Measurements from ENCODE around the gene ZGPAT.
"Not testable (repeated sequence)": the region's sequence is repeated elsewhere in the genome, so short reads cannot be mapped to it uniquely, and the experiment has no call there.

ZGPAT gene

GRCh38 chr20:63711085-63711645, 3.3 kb downstream of the ZGPAT start:
- Mint-ChIP-seq H3K27ac (no peak overlapping the region), H3K4me3 (peak overlapping the region; percentile 71), H3K9me3 (peaks cover 14% of the 10 kb centered on the region), H3K4me1 (ENCODE audit: low read depth) (peaks cover 28% of the 10 kb centered on the region), H3K36me3 (ENCODE audit: low read depth) (peaks cover 74% of the 10 kb centered on the region), H3K27me3 (ENCODE audit: low read depth) (no peaks in the 10 kb centered on the region)
- no peak for DNase-seq (ENCODE audit: low spot score)

DNA sequence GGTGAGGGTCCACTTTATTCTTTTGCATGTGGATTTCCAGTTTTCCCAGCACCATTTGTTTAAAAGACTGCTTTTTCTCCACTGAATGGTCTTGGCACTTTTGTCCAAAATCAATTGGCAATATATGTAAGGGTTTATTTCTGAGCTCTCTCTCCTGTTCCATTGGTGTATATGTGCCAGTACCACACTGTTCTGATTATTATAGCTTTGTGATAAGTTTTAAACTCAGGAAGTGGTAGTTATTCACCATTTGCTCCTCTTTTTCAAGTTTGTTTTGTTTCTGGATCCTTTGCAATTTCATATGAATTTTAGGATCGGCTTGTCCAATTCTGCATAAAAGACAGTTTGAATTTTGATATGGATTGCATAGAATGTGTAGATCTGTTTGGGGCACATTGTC, 4.4 kb downstream of the ZGPAT start:
- Mint-ChIP-seq H3K4me1 (ENCODE audit: low read depth) (peaks cover 19% of the 10 kb centered on the region), H3K4me3 (no peak overlapping the region)

DNA sequence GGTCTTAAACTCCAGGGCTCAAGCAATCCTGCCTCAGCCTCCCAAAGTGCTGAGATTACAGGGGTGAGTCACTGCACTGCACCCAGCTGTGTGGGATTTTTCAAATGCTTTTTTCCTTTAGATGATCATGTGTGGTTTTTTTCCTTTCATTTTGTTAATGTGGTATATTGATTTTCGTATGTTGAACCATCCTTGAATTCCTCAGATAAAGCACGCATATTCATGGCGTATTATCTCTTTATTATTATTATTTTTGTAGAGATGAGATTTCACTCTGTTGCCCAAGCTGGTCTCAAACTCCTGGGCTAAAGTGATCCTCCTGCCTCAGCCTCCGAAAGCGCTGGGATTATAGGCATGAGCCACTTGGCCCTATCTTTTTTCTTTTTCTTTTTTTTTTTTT, 7.0 kb downstream of the ZGPAT start:
- DNase-seq (ENCODE audit: low spot score) = no peak
- Mint-ChIP-seq H3K27me3 (ENCODE audit: low read depth) (no peaks in the 10 kb centered on the region), H3K27ac (no peak overlapping the region), H3K4me3 (no peak overlapping the region), H3K4me1 (ENCODE audit: low read depth) (peaks cover 11% of the 10 kb centered on the region), H3K36me3 (ENCODE audit: low read depth) (peaks cover 77% of the 10 kb centered on the region), H3K9me3 (peaks cover 28% of the 10 kb centered on the region)

More for the DNA sequence above, 4.4 kb downstream of the ZGPAT start:
- no peak for DNase-seq (ENCODE audit: low spot score)
- Mint-ChIP-seq H3K27me3 (ENCODE audit: low read depth) (no peaks in the 10 kb centered on the region), H3K27ac (no peak overlapping the region), H3K36me3 (ENCODE audit: low read depth) (peaks cover 74% of the 10 kb centered on the region), H3K9me3 (peaks cover 17% of the 10 kb centered on the region)

DNA sequence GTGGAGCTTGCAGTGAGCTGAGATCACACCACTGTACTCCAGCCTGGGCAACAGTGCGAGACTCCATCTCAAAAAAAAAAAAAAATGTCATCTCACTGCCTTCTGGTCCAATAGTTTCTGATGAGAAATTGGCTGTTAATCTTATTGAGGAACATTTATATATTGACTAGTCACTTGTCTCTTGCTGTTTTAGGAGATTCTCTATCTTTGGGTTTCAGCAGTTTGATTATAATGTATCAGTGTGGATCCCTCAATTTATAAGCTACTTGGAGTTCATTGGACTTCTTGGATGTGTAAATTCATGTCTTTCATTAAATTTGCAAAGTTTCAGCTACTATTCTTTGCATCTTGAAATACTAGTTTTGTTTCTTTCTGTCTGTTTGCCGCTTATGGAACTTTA, 11.2 kb downstream of the ZGPAT start:
- Mint-ChIP-seq H3K36me3 (ENCODE audit: low read depth) (peaks cover 77% of the 10 kb centered on the region), H3K9me3 (peaks cover 24% of the 10 kb centered on the region), H3K4me3 (no peak overlapping the region), H3K27me3 (ENCODE audit: low read depth) (no peaks in the 10 kb centered on the region), H3K4me1 (ENCODE audit: low read depth) (peaks cover 8% of the 10 kb centered on the region), H3K27ac (no peak overlapping the region)
- no peak for DNase-seq (ENCODE audit: low spot score)

GRCh38 chr20:63722967-63723622, 15.3 kb downstream of the ZGPAT start:
- not testable (repeated sequence) for H3K4me3 Mint-ChIP-seq; DNase-seq (ENCODE audit: low spot score); H3K27me3 Mint-ChIP-seq (ENCODE audit: low read depth); H3K27ac Mint-ChIP-seq
- peaks cover 70% of the 10 kb centered on the region for H3K36me3 Mint-ChIP-seq (ENCODE audit: low read depth)
- H3K4me1 Mint-ChIP-seq (ENCODE audit: low read depth) = peaks cover 17% of the 10 kb centered on the region
- peaks cover 17% of the 10 kb centered on the region for H3K9me3 Mint-ChIP-seq

DNA sequence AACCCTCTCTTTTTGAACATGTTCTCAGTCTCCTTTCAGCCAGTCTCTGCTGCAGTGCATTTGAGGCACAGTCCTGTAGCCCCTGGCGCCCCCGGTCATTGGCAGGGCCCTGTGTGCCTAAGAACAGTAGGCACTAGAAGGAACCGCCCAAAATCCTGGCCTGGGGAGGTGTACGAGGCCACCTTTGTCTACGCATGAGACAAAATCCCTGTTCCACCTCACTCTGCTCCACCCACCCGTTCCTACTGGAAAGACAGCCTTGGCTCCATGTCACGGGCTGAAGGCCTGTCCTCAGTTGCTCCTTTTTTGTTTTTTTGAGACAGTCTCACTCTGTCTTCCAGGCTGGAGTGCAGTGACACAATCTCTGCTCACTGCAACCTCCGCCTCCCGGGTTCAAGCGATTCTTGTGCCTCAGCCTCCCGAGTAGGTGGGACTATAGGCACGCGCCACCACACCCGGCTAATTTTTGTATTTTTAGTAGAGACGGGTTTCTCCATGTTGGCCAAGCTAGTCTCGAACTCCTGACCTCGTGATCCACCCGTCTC, 22.4 kb downstream of the ZGPAT start:
- peaks cover 44% of the 10 kb centered on the region for H3K36me3 Mint-ChIP-seq (ENCODE audit: low read depth)
- not testable (repeated sequence) for H3K27ac Mint-ChIP-seq

GRCh38 chr20:63731410-63731809, 23.6 kb downstream of the ZGPAT start:
- Mint-ChIP-seq H3K4me3 (no peak overlapping the region), H3K9me3 (peaks cover 4% of the 10 kb centered on the region), H3K27me3 (ENCODE audit: low read depth) (no peaks in the 10 kb centered on the region), H3K27ac (no peak overlapping the region), H3K36me3 (ENCODE audit: low read depth) (peaks cover 43% of the 10 kb centered on the region), H3K4me1 (ENCODE audit: low read depth) (peaks cover 46% of the 10 kb centered on the region)
- DNase-seq (ENCODE audit: low spot score) = no peak

More for the DNA sequence above, 22.4 kb downstream of the ZGPAT start:
- DNase-seq (ENCODE audit: low spot score); H3K4me3 Mint-ChIP-seq; H3K9me3 Mint-ChIP-seq; H3K27me3 Mint-ChIP-seq (ENCODE audit: low read depth): not testable (repeated sequence)
- H3K4me1 Mint-ChIP-seq (ENCODE audit: low read depth) = peaks cover 38% of the 10 kb centered on the region

GRCh38 chr20:63732118-63733095, 24.6 kb downstream of the ZGPAT start:
- no peak overlapping the region for H3K4me3 Mint-ChIP-seq
- peaks cover 37% of the 10 kb centered on the region for H3K36me3 Mint-ChIP-seq (ENCODE audit: low read depth)
- no peak overlapping the region for H3K27ac Mint-ChIP-seq
- H3K4me1 Mint-ChIP-seq (ENCODE audit: low read depth) = peaks cover 44% of the 10 kb centered on the region
- H3K27me3 Mint-ChIP-seq (ENCODE audit: low read depth) = no peaks in the 10 kb centered on the region
- no peak for DNase-seq (ENCODE audit: low spot score)
- H3K9me3 Mint-ChIP-seq = no peaks in the 10 kb centered on the region

- Mint-ChIP-seq H3K27me3 (ENCODE audit: low read depth) (no peaks in the 10 kb centered on the region), H3K27ac (no peak overlapping the region)
Measured at GRCh38 chr20:63733117-63733516, 25.3 kb downstream of the ZGPAT start.

GRCh38 chr20:63733579-63734081, 25.8 kb downstream of the ZGPAT start:
- Mint-ChIP-seq H3K9me3 (no peaks in the 10 kb centered on the region), H3K36me3 (ENCODE audit: low read depth) (peaks cover 27% of the 10 kb centered on the region), H3K27me3 (ENCODE audit: low read depth) (no peaks in the 10 kb centered on the region), H3K27ac (peak overlapping the region; percentile 81), H3K4me3 (peak overlapping the region; percentile 37), H3K4me1 (ENCODE audit: low read depth) (peaks cover 36% of the 10 kb centered on the region)
- peak; percentile 3 for DNase-seq (ENCODE audit: low spot score)

More at GRCh38 chr20:63733117-63733516, 25.3 kb downstream of the ZGPAT start:
- Mint-ChIP-seq H3K36me3 (ENCODE audit: low read depth) (peaks cover 32% of the 10 kb centered on the region), H3K4me3 (no peak overlapping the region), H3K4me1 (ENCODE audit: low read depth) (peaks cover 40% of the 10 kb centered on the region), H3K9me3 (no peaks in the 10 kb centered on the region)
- DNase-seq (ENCODE audit: low spot score) = no peak

GRCh38 chr20:63734111-63734945, 26.5 kb downstream of the ZGPAT start:
- H3K9me3 Mint-ChIP-seq = no peaks in the 10 kb centered on the region
- peaks cover 24% of the 10 kb centered on the region for H3K36me3 Mint-ChIP-seq (ENCODE audit: low read depth)
- H3K4me1 Mint-ChIP-seq (ENCODE audit: low read depth) = peaks cover 31% of the 10 kb centered on the region
- H3K27ac Mint-ChIP-seq = peak overlapping the region; percentile 81
- DNase-seq (ENCODE audit: low spot score) = peak; percentile 4
- H3K27me3 Mint-ChIP-seq (ENCODE audit: low read depth) = no peaks in the 10 kb centered on the region
- H3K4me3 Mint-ChIP-seq = peak overlapping the region; percentile 37

GRCh38 chr20:63734946-63735858, 27.4 kb downstream of the ZGPAT start:
- Mint-ChIP-seq H3K4me1 (ENCODE audit: low read depth) (peaks cover 22% of the 10 kb centered on the region), H3K27me3 (ENCODE audit: low read depth) (no peaks in the 10 kb centered on the region), H3K36me3 (ENCODE audit: low read depth) (peaks cover 19% of the 10 kb centered on the region), H3K4me3 (peak overlapping the region; percentile 90), H3K9me3 (no peaks in the 10 kb centered on the region), H3K27ac (peak overlapping the region; percentile 88)
- no peak for DNase-seq (ENCODE audit: low spot score)

Data from T-helper 2 cell treated with Interferon-gamma antibody and Interleukin-4, amounts not matched to agents 5 μg/mL and 100 μg/mL, for 36 hours (primary cell).